Suprapubic skin (tissue), 4 donors: Measurements from ENCODE around the gene QRFPR.

Experiments
- EP300 ChIP-seq: sonication (generic); formaldehyde crosslinking; IDR thresholded peaks from one replicate; pipeline ENCODE4 v1.6.1; 2017; ENCODE audit warnings: antibody characterized with exemption
- POLR2A ChIP-seq, 2 donors: fragments of 450-650 bp; IDR thresholded peaks; one replicate each; pipeline ENCODE4 v1.6.1; 2017; ENCODE audit warnings: antibody characterized with exemption in 2 of 2, mild to moderate bottlenecking in 2 of 2, moderate library complexity in 2 of 2
- POLR2AphosphoS5 ChIP-seq, 3 donors: sonication (generic); formaldehyde crosslinking; IDR thresholded peaks; one replicate each; pipeline ENCODE4 v1.6.1; 2017; ENCODE audit warnings: antibody characterized with exemption in 3 of 3
- TF ChIP-seq, protein P1 (sequence below), 2 donors: fragments of 200-600 bp in 1 of 2; fragments of 450-650 bp in 1 of 2; sonication (generic) in 1 of 2; IDR thresholded peaks; one replicate each; pipeline ENCODE4 v1.5.1; 2016 to 2019; ENCODE audit warnings: antibody characterized with exemption in 2 of 2, mild to moderate bottlenecking in 1 of 2, moderate library complexity in 1 of 2

DNA sequence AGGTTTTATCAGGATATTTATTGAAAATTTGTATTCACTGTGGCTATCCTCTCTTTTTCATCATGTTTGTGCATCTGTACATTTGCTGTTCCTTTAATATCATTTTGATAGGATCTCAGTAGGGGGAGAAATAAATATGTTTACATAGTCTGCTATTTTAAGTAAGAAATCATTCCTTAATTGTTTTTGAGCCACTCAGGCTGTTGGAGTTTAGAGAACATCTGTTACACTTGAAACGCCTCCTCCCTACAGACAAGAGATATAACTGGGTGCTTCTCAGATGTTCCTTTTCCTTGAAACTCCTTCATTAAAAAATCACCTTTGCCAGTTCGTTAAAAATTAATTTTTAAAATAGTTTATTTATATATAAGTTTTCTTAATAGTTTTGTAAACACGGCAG lies 59.4 kb downstream of the QRFPR start:
- TF ChIP-seq, protein P1, sequence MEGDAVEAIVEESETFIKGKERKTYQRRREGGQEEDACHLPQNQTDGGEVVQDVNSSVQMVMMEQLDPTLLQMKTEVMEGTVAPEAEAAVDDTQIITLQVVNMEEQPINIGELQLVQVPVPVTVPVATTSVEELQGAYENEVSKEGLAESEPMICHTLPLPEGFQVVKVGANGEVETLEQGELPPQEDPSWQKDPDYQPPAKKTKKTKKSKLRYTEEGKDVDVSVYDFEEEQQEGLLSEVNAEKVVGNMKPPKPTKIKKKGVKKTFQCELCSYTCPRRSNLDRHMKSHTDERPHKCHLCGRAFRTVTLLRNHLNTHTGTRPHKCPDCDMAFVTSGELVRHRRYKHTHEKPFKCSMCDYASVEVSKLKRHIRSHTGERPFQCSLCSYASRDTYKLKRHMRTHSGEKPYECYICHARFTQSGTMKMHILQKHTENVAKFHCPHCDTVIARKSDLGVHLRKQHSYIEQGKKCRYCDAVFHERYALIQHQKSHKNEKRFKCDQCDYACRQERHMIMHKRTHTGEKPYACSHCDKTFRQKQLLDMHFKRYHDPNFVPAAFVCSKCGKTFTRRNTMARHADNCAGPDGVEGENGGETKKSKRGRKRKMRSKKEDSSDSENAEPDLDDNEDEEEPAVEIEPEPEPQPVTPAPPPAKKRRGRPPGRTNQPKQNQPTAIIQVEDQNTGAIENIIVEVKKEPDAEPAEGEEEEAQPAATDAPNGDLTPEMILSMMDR (IDR thresholded peaks at IDR 0.05) = no peak
- TF ChIP-seq POLR2A (IDR thresholded peaks at IDR 0.05) (no peak), POLR2AphosphoS5 (IDR thresholded peaks at IDR 0.05) (no peak), EP300 (no peak)
